Activated CD4-positive, alpha-beta T cell treated with anti-CD3 and anti-CD28 coated beads, Interleukin-2, amount 50 U/mL, for 48 hours (primary cell): ENCODE data around the gene DCLK1.
"Not testable (repeated sequence)": the region's sequence is repeated elsewhere in the genome, so short reads cannot be mapped to it uniquely, and the experiment has no call there.

ENCODE experiments used
- DNase-seq, 2 experiments: peaks; one replicate each; pipeline ENCODE4 v3.0.0-alpha.2; 2020

Gene DCLK1

GRCh38 chr13:36082806-36083205 lies 48.4 kb downstream of the DCLK1 start:
- DNase-seq = no peak

GRCh38 chr13:36082396-36082795 lies 48.8 kb downstream of the DCLK1 start:
- no peak for DNase-seq

- no peak for DNase-seq
These were observed 55.0 kb downstream of the DCLK1 start for GRCh38 chr13:36076211-36076610.

GRCh38 chr13:36074659-36075058 lies 56.5 kb downstream of the DCLK1 start:
- DNase-seq = no peak

- no peak for DNase-seq
These were observed 58.8 kb downstream of the DCLK1 start for GRCh38 chr13:36072152-36072935.

- not testable (repeated sequence) for DNase-seq
These were observed 60.5 kb downstream of the DCLK1 start for GRCh38 chr13:36070504-36071192.

GRCh38 chr13:36069881-36070366 lies 61.3 kb downstream of the DCLK1 start:
- DNase-seq = no peak

GRCh38 chr13:36068991-36069390 lies 62.2 kb downstream of the DCLK1 start:
- DNase-seq = no peak

- no peak for DNase-seq
These were observed 62.6 kb downstream of the DCLK1 start for GRCh38 chr13:36068566-36068965.

GRCh38 chr13:36067746-36068381 lies 63.3 kb downstream of the DCLK1 start:
- no peak for DNase-seq

- DNase-seq = no peak
These were observed 68.9 kb downstream of the DCLK1 start for GRCh38 chr13:36062249-36062648.

GRCh38 chr13:36061621-36062020 lies 69.6 kb downstream of the DCLK1 start:
- DNase-seq = no peak

- no peak for DNase-seq
These were observed 70.1 kb downstream of the DCLK1 start for GRCh38 chr13:36061054-36061453.

GRCh38 chr13:36059321-36059720 lies 71.9 kb downstream of the DCLK1 start:
- no peak for DNase-seq

GRCh38 chr13:36058116-36058515 lies 73.1 kb downstream of the DCLK1 start:
- DNase-seq = no peak

- DNase-seq = no peak
These were observed 73.6 kb downstream of the DCLK1 start for GRCh38 chr13:36057547-36057946.

GRCh38 chr13:36057041-36057440 lies 74.1 kb downstream of the DCLK1 start:
- no peak for DNase-seq

GRCh38 chr13:36055366-36055765 lies 75.8 kb downstream of the DCLK1 start:
- no peak for DNase-seq

- no peak for DNase-seq
These were observed 77.1 kb downstream of the DCLK1 start for GRCh38 chr13:36054041-36054440.

- DNase-seq = no peak
These were observed 80.1 kb downstream of the DCLK1 start for GRCh38 chr13:36051082-36051481.

- no peak for DNase-seq
These were observed 84.5 kb downstream of the DCLK1 start for GRCh38 chr13:36046672-36047071.

GRCh38 chr13:36038785-36039555 lies 92.2 kb downstream of the DCLK1 start:
- no peak for DNase-seq

- no peak for DNase-seq
These were observed 98.1 kb downstream of the DCLK1 start for GRCh38 chr13:36033035-36033434.
